HG03039 (cell line): ENCODE results near the gene TAF4B.
A peak's percentile ranks its signal among the peaks of the same experiment; 100 is the strongest.

Experiments
- ATAC-seq: cut with Tn5 transposase; IDR thresholded peaks from one replicate; pipeline ENCODE4 v1.9.1; 2021; ENCODE audit warnings: mild to moderate bottlenecking, moderate library complexity; ENCODE audit not compliant: unreplicated experiment

Gene TAF4B

GRCh38 chr18:26304511-26304910, 78.3 kb downstream of the TAF4B start:
- no peak for ATAC-seq

GRCh38 chr18:26307161-26307773, 81.0 kb downstream of the TAF4B start:
- ATAC-seq = peak; percentile 62

- ATAC-seq = no peak
These were observed 83.0 kb downstream of the TAF4B start for GRCh38 chr18:26309281-26309680.

GRCh38 chr18:26312199-26312598, 86.0 kb downstream of the TAF4B start:
- ATAC-seq = no peak

GRCh38 chr18:26317398-26317797, 91.2 kb downstream of the TAF4B start:
- ATAC-seq = no peak

GRCh38 chr18:26320686-26321085, 94.4 kb downstream of the TAF4B start:
- ATAC-seq = no peak

- ATAC-seq = no peak
These were observed 96.8 kb downstream of the TAF4B start for GRCh38 chr18:26322890-26323653.

- no peak for ATAC-seq
These were observed 99.5 kb downstream of the TAF4B start for GRCh38 chr18:26325771-26326170.

GRCh38 chr18:26327062-26327461, 100.8 kb downstream of the TAF4B start:
- no peak for ATAC-seq

GRCh38 chr18:26332991-26333390, 106.7 kb downstream of the TAF4B start:
- no peak for ATAC-seq

GRCh38 chr18:26335156-26335555, 108.9 kb downstream of the TAF4B start:
- no peak for ATAC-seq

GRCh38 chr18:26335571-26336487, 109.6 kb downstream of the TAF4B start:
- ATAC-seq = no peak

GRCh38 chr18:26336572-26336971, 110.3 kb downstream of the TAF4B start:
- no peak for ATAC-seq

- no peak for ATAC-seq
These were observed 116.4 kb downstream of the TAF4B start for GRCh38 chr18:26342646-26343045.

GRCh38 chr18:26350961-26351360, 124.7 kb downstream of the TAF4B start:
- no peak for ATAC-seq

GRCh38 chr18:26356045-26356785, 130.0 kb downstream of the TAF4B start:
- ATAC-seq = peak; percentile 62

GRCh38 chr18:26357960-26358359, 131.7 kb downstream of the TAF4B start:
- ATAC-seq = peak; percentile 66

GRCh38 chr18:26362021-26362420, 135.8 kb downstream of the TAF4B start:
- no peak for ATAC-seq

- ATAC-seq = no peak
These were observed 141.2 kb downstream of the TAF4B start for GRCh38 chr18:26367425-26367824.

- ATAC-seq = no peak
These were observed 143.8 kb downstream of the TAF4B start for GRCh38 chr18:26370037-26370436.

GRCh38 chr18:26376105-26376504, 149.9 kb downstream of the TAF4B start:
- no peak for ATAC-seq
